Hepatic stellate cell (primary cell): ENCODE measurements around the gene AGMAT.
"Not testable (repeated sequence)": the region's sequence is repeated elsewhere in the genome, so short reads cannot be mapped to it uniquely, and the experiment has no call there.

Experiments used
- DNase-seq: peaks from one replicate; pipeline ENCODE4 v3.0.0; 2011; ENCODE audit warnings: low spot score

AGMAT gene

DNA sequence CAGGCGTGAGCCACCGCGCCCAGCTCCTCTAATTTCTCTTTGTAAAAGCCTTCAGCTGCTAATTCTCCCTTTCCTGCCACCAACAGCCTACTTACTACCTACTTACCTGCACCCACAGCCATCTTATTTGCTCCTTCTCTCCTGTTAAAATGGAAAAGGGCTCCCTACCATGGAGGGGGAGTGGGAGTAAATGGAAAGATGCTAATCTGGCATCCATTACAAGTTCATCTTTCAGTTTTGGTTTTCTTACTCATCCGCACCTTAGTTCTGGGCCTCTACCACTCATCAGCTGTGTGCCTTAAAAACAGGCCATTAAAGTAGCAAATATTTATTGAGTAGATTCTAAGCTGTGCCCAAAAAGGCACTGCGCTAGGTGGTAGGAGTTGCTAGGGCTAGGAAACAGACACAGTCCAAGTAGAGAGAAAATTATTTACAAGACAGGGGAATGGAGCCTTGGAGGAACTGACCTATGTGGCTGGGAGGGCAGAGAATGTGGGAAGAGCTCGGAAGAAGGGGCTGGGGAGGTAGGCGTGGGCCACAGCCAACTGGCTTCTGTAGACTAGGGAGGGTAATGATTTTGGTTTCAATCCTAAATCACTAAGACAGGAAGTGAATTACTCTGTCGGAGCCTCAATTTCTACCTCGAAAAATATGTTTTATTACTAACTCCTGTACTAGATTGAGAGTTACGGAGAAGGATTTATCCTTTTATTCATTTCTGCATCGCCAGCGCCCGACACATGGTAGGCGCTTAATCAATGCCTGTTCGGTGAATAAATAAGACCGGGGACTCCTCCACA lies 31.7 kb upstream of the AGMAT start:
- DNase-seq: peak; percentile 33

DNA sequence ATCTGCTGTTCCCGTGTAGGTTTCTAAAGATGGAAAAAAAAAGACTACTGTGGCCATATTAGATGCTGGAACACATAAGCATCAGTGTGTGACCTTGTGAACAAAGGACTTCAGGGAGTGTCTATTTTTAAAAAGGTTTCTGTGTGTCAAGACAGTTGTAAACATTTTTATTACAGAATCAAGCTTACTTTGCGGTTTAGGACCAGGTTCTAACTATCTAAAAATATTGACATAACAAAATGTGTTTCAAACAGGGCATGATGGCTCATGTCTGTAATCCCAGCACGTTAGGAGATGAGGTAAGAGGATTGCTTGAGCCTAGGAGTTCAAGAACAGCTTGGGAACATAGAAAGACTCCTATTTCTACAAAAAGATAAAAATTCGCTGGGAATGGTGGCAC lies 25.3 kb upstream of the AGMAT start:
- no peak for DNase-seq

DNA sequence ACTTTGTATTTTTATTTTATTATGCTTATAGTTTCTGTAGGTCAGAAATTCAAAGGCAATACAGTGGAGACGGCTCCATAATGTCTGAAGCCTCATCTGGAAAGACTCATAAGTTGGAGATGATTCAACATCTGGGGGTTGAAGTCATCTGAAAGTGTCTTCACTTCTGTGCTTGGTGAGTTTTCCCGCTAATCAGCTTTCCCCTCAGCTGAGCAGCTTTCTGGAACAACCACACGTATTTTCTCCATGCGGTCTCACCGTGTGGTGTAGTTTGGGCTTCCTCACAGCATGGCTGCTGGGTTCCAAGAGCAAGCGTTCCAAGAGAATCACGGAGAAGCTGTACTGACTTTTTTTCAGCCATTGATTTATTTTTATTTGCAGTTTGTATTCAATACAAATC lies 24.8 kb upstream of the AGMAT start:
- no peak for DNase-seq

DNA sequence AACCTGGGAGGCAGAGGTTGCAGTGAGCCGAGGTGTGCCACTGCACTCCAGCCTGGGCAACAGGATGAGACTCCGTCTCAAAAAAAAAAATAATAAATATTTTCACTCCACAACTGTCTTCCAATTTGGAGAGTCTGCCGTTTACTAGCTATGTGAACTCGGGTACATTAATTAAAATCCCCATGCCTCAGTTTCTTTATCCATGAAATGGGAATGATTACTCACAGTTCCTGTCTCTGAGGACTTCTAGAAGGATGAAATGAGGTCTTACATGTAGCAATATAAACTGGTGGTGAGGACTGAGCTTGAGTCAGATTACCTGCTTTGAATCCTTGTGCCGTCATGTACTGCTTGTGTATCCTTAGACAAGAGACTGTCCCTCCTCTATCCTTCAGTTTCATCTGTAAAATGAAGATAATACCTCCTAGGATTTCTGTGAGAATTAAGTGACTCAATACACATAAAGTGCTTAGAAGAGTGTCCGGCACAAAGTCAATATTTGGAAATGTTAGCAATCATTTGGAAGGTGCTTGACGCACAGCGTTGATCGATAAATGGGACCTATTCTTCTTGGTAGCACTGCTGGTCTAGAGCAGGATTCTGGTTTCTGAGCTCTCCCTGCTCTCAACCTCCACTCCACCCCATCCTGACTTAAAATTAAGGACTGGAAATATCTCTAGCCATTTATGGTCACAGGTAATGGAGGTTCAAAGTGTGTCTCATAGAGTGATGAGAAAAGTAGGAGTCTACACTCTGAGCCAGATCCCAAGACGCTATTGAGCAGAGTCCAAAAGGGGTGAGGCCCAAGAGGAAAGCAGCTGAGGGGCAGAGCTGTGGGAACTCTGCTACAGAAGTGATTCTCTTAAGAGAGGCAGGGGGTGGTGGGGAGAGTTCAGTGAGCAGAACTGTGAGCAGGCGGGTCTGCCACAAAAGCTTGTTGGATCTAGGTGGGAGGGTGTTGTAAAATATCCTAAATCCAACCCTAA lies 20.8 kb upstream of the AGMAT start:
- DNase-seq: no peak

DNA sequence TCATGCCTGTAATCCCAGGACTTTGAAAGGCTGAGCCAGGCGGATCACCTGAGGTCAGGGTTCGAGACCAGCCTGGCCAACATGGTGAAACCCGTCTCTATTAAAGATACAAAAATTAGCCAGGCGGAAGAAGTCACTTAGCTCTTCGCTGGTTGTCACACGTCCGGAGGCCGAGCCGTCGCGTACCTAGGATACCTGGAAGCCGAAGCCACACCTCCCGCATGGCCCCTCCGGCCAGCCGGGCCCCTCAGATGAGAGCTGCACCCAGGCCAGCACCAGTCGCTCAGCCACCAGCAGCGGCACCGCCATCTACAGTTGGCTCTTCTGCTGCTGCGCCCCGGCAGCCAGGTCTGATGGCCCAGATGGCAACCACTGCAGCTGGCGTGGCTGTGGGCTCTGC lies 19.5 kb upstream of the AGMAT start:
- DNase-seq: not testable (repeated sequence)

DNA sequence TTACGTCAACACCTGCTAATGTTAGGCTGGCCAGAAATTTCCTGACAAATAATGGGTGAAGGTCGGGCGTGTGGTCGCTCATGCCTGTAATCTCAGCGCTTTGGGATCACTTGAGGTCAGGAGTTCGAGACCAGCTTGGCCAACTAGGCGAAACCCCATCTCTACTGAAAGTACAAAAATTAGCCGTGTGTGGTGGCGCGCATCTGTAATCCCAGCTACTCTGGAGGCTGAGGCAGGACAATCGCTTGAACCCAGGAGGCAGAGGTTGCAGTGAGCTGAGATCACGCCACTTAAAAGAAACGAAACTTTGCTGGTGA lies 19.1 kb upstream of the AGMAT start:
- DNase-seq: not testable (repeated sequence)

DNA sequence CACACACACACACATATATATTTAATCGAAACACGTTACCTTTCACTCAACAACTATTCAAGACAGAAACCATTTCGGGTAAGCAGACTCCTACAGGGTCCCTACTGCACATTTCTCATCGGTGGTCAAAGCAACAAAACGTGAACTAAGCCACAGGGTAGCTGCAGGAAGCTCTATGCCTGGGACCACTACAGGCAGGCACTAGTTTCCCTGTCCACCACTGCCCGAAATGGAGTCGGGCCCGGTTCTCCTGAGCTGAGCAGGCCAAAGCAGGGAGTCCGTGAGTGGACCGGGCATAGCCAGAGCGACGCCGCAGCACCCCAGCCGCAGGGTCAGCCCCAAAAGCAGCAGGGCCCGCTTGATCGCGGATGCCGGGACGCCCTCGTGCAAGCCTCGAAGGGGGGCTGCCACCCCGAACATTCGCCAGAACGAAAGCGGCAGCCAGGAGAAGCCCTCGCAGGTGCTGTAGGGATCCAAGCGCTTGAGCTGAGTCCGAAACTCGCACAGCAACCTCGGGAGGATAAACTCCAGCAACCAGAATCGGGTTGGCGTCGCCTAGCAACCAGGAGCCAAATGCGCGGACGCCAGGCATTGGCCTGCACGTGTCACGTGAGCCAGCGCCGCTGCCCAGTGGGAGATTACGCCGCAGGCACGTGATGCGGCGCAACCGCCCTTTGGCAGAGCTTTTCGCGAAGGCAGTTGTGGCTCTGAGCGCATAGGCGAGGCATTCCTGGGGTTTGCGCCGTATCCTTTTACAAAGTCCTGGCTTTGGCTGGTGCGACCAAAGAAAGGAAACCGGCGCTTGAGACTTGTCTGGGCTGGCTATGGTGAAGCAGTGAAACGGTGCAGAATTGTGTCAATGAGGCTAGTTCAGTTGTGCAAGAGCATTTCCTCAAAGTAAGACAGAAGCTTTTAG lies 18.5 kb upstream of the AGMAT start:
- DNase-seq: peak; percentile 99

DNA sequence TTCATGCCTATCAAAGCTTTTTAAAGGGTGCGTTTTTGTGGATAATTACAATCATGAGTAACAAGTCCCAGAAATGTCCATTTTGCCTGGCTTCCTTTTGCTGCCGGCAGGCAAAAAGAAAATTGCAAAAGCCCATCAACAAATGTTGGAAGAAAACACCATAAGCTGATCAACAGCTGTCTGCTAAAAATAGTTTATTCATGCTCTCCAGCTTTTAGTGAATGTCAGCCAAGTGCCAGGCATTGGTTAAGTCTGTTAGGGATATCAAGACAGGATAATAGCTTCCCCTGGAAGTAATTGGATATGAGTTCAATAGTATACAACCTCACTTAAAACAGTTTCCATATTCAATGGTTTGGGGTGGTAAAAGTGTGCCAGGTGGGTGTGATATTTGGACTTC lies 13.6 kb upstream of the AGMAT start:
- no peak for DNase-seq

DNA sequence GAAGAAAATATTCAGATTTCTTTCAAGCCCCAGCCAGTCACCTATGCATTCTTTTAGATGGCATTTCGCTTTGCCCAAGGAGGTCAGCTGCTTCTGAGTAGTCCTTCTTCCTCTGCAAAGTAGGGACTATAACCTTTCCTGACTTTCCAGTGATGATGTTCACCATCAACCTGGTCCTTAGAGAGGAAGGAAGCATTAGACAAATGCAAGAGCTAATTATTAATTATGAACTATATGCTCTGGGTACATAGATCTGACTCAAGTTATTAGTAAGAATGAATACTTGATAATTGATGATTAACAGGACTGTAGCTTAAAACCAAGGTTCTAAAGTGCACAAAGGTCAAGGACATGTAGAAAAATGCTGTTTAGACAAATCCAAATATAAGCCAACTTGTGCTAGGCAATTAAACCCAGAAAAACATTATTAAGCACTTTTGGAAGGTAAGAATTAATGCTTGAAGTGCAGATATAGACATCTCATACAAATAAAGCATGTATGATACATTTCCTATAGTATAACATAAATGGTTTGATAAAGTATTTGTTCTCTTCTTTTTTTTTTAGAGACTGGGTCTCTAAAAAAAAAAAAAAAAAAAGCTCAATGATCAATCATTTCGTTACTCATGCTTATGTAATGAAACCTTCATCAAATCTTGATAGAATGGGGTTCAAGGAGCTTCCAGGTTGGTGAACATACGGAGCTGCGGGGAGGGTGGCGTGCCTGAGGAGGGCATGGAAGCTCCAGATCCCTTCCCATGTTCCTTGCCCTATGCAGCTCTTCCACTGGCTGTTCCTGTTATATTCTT lies 11.2 kb upstream of the AGMAT start:
- no peak for DNase-seq

DNA sequence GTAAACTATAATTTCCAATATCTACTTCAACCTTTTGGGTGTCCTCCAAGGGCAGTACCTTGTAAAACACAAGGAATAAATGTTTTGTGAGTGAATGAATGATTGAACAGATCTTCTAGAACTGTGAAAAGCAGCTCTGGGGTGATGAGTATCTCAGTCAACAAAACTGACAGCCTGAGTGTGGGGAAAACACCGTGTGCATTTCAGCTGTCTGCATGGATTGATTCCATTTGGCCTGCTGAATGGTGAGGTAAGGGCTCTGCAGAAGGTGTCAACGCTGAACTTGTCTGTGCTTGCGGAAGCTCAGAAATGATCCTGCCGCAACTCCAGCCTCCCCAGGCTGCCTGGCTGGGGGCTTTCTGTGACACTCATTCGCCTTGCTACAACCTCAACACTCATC lies 7.4 kb upstream of the AGMAT start:
- no peak for DNase-seq

DNA sequence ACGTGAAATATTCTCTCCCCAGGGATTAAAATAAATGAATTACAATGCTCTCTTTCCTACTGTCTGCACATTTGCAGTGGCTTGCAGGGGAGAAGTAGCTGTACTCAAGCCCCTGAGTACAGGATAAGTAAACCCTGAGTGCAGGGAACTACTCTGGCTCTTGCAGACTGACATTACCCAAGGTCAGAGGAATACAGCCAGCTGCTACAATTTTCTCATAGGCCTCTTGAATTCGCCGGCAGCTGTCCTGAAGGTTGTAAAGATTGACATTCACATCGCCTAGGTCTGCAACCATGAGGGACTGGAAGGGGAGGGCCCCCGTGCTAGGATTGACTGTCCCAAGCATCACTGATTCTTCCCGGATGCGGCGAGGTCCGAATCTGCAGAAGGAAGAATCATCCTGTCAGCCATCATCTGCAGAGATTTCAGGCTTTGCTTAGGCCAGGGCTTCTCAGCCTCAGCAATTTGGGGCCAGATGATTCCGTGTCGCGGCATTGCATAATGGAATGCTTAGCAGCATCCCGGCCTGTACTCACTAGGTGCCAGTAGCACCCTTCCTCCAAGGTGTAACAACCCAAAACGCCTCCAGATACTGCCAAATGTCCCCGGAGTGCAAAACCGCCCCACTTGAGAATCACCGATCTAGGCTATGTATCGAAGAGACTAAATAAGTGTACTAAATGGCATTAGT lies 1.7 kb downstream of the AGMAT start:
- DNase-seq: no peak

DNA sequence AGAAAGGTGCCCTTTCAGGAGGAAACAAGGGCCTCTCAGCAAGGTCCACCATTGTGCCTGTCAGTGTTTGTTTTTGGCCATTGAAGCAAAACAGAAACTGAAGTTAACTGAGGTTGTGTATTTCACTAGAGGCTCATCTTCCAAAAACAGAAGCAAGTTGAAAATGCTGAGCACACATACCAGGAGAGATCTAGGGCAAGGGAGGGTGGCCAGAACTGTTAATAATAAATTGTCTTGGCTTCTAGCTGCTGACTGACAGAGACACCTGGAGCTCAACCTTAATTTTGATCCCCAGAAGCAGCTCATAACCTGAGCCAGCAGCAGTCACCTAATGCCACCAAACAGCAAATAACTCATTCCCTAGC lies 5.2 kb downstream of the AGMAT start:
- DNase-seq: no peak

DNA sequence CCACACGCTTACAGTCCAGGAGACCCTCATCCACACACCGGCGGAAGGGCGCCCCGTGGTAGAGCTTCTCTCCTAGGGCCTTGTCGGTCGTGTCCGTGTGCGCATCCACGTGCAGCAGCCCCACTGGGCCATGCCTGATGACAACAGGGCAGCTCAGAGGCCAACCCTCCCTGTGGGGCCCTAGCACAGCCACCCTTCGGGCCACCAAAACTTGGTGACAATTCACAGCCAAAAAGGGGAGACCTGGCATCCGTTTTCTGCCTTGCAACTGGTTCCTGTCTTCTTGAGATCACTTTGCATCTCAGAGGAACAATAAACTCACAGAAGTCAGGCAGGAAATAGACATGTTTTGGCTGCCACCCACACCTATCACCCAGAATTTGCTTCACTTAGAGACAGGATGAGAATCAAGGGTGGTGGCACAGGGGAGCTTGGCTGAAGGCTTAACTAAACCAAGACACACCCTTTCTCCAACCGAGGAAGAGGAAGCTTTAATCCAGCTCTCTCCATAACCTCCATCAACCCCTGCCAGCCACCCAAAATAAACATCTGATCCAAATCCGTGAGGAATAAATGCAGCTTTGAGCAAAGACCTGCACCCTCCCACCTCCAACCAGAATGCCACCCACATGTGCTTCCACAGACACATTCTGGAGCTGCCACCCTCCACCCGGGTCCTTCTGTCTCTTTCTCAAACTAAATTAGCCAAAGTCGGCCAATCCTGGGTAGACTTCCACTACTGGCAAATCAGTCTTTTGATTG lies 5.7 kb downstream of the AGMAT start:
- DNase-seq: no peak

DNA sequence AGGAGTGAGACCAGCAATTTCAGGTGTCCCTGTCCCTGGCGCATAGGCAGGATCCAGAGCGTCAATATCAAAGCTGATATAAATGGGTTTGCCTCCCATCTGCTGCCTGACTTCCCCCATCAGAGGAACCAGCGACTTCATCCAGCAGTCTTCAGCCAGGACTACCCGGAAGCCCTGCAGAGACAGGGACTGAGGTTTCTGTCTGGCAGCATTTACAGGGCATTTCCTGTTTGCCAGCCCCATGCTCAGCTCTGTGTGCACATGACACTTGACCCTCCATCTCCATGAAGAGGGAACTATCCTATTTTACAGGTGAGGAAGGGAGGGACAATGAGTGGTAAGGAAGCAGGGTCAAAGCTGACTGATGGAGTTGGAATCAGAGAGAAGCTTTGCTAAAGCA lies 7.2 kb downstream of the AGMAT start:
- no peak for DNase-seq

DNA sequence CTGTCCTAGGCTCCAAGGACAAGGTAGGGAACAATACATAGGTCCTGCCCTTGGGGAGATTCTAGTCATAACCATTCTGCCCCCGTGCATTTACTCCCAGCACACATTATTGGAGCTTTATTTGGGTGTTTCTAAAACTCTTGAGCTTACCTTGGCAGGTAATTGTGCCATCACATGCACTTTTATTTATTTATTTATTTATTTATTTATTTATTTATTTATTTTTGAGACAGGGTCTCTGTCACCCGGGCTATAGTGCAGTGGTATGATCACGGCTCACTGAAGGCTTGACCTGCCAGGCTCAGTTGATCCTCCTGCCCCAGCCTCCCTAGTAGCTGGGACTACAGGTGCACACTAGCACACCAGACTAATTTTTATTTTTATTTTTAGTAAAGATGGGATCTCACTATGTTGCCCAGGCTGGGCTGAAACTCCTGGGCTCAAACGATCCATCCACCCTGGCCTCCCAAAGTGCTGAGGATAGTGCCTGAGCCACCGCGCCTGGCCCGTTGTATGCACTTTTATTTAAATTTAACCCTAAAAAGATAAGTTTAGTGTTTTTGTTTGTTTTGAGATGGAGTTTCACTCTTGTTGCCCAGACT lies 9.2 kb downstream of the AGMAT start:
- DNase-seq: no peak

DNA sequence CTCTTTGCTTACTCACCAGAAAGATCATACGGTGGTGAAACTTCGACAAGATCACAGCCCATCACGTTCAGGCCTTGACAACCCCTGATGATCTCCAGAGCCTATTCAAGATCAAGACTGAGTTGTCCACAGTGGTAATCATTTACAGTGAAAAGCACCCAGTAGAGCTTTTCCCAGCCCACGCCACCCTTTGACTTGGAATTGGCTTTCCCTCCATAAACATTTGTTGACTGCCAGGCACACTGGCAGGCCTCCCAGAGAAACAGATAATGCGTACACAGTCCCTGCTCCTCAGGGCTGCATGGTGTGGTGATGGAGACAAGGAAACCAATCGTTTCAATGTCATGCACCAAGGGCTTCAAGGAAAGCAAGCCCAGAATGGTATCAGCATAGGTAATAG lies 10.1 kb downstream of the AGMAT start:
- DNase-seq: no peak

DNA sequence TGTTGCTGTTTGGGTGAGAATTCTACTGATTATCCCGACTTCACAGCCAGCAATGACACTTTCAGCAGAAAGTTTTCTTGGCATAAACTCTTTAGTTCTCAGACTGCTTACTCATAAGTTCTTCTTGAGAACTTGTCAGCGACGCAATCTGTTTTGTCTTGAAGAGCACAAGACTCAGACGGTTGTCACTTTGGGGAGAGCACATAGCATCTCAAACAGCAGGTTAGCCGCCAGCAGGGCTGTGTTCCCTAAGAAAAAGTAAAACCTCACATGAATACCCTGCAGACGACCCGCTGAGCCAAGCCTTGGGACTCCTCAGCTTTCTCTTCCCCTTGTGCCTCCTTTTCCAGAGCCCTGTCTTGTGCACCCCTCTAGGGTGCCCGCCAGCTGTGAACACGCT lies 11.4 kb downstream of the AGMAT start:
- DNase-seq: no peak

DNA sequence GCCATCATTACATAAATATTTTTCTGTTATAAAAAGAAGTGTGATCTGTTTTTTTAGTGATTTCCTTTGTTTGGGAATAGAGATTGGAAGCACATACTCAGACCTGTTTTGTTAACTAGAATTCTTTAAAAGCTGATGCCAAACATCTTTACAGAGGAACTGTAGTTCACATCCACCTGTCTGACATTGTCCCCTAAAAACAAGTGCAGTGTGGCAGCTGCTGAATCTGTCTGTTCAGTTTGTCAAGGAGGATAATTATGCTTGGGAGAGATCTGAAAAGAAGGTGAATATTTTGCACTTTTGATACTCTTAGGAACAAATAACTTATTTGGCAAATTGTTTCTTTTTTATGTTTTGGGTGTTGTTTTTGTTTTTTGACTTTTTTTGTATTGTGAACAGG lies 13.6 kb downstream of the AGMAT start:
- DNase-seq: no peak

DNA sequence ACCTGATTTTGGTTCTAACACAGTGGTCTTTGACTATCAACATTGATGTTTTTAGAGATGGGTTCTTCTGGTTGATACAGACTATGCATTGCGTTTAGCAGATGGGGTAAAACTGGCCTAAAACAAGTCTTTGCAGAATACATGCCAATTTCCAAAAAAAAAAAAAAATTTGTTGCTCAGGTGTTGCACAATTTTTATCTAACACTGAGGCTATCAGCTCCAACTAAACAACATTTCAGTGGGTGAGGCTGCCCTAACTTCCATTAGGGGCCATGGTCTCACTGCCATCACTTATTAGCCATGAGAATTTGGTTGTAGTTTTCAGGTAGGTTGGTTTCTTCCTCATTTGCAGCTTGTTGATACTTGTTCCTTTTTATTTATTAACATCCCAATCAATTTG lies 14.0 kb downstream of the AGMAT start:
- no peak for DNase-seq
